ENCODE data around the gene CDKAL1.
"Not testable (repeated sequence)": the region's sequence is repeated elsewhere in the genome, so short reads cannot be mapped to it uniquely, and the experiment has no call there.

Gene CDKAL1

DNA sequence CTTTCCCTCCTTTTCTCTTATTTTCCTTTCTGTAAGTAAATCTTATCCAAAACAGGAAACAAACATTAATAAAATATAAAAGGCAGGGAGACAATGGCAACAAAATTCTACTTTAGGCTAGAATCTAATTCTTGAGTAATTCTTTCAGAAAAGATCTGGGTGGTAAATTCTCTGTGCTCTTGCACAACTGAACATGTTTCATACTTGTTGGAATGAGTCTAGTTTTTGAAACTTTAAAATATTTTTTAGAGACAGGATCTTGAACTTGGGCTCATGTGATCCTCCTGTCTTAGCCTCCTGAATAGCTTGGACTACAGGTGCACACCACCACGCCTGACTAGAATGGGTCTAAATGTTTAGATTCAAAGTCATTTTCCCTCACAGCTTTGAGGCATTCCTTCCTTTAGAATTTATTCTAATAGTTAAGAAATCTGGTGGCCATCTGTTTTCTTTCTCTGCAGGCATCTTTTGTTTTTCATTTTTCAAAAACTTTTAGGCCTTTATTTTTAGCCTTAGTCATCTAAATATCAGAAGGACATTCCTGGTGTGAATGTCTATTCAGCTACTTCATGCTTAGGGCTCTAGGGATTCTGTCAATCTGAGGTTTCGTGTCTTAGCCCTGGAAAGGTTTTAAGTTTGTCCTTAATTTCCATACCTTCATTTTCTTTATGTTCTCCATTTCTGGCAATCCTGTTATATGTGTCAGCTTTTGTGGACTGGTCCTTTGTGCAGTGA lies 76.5 kb downstream of the CDKAL1 start:
- DNase-seq (ENCODE audit: low spot score): no peak
- no peak for TF ChIP-seq CTCF (IDR thresholded peaks at IDR 0.05; ENCODE audit: borderline replicate concordance, control extremely low read depth, extremely low read depth, insufficient read depth, missing control alignments)
- in situ Hi-C loops (cut with MboI; ENCODE audit: low sequenced_read_pairs, unreplicated experiment): no loop called here

- DNase-seq (ENCODE audit: low spot score); in situ Hi-C loops (cut with MboI; ENCODE audit: low sequenced_read_pairs, unreplicated experiment): not testable (repeated sequence)
Observed at GRCh38 chr6:20617537-20617936, 83.3 kb downstream of the CDKAL1 start.

- no peak for TF ChIP-seq CTCF (IDR thresholded peaks at IDR 0.05; ENCODE audit: borderline replicate concordance, control extremely low read depth, extremely low read depth, insufficient read depth, missing control alignments)
- no peak for DNase-seq (ENCODE audit: low spot score)
- in situ Hi-C loops (cut with MboI; ENCODE audit: low sequenced_read_pairs, unreplicated experiment): no loop called here
Observed at GRCh38 chr6:20620043-20620442, 85.8 kb downstream of the CDKAL1 start.

DNA sequence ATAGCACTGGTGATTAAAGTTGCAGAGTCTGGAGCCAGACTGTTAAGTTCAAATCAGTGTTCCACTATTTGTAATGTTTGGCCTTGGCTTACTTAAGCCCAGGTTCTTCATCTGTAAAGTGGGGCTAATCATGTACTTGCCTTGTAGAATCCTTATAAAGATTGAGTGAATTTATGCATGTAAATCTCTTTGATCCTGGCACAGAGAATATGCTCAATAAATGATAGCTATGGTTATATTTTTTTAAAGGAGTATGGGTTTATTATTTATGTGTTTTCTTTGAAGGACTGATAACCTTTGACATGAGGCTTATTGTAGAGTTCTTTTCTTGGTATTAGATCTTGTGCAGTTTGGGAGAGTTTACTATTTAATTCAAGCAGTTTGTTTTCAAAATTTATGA lies 89.5 kb downstream of the CDKAL1 start:
- in situ Hi-C loops (cut with MboI; ENCODE audit: low sequenced_read_pairs, unreplicated experiment): no loop called here
- TF ChIP-seq CTCF (IDR thresholded peaks at IDR 0.05; ENCODE audit: borderline replicate concordance, control extremely low read depth, extremely low read depth, insufficient read depth, missing control alignments): no peak
- no peak for DNase-seq (ENCODE audit: low spot score)

- no peak for DNase-seq (ENCODE audit: low spot score)
Observed at GRCh38 chr6:20626165-20626564, 91.9 kb downstream of the CDKAL1 start.

GRCh38 chr6:20629509-20629908 lies 95.3 kb downstream of the CDKAL1 start:
- in situ Hi-C loops (cut with MboI; ENCODE audit: low sequenced_read_pairs, unreplicated experiment): no loop called here
- DNase-seq (ENCODE audit: low spot score): no peak
- no peak for TF ChIP-seq CTCF (IDR thresholded peaks at IDR 0.05; ENCODE audit: borderline replicate concordance, control extremely low read depth, extremely low read depth, insufficient read depth, missing control alignments)

More at GRCh38 chr6:20626165-20626564, 91.9 kb downstream of the CDKAL1 start:
- TF ChIP-seq CTCF (IDR thresholded peaks at IDR 0.05; ENCODE audit: borderline replicate concordance, control extremely low read depth, extremely low read depth, insufficient read depth, missing control alignments): no peak
- in situ Hi-C loops (cut with MboI; ENCODE audit: low sequenced_read_pairs, unreplicated experiment): no loop called here

- no peak for TF ChIP-seq CTCF (IDR thresholded peaks at IDR 0.05; ENCODE audit: borderline replicate concordance, control extremely low read depth, extremely low read depth, insufficient read depth, missing control alignments)
- DNase-seq (ENCODE audit: low spot score): no peak
- in situ Hi-C loops (cut with MboI; ENCODE audit: low sequenced_read_pairs, unreplicated experiment): no loop called here
Observed at GRCh38 chr6:20630136-20630535, 95.9 kb downstream of the CDKAL1 start.
